OCI-LY1 (cell line): ENCODE data around the gene SEMA3C.
"Not testable (repeated sequence)": the region's sequence is repeated elsewhere in the genome, so short reads cannot be mapped to it uniquely, and the experiment has no call there.

ENCODE experiments used
- H2AFZ ChIP-seq: fragments of 200-600 bp; sonication (generic), shearing (Covaris generic); 2 replicates; pipeline ENCODE4 v1.6.0; 2014; ENCODE audit warnings: antibody characterized with exemption, mild to moderate bottlenecking, low read length
- H3F3A ChIP-seq: fragments of 200-600 bp; sonication (generic), shearing (Covaris generic); 2 replicates; pipeline ENCODE4 v1.6.0; 2014; ENCODE audit warnings: mild to moderate bottlenecking, antibody characterized with exemption, low read length, moderate library complexity; ENCODE audit not compliant: insufficient read depth
- H3K27ac ChIP-seq: fragments of 200-600 bp; sonication (generic); 2 replicates; pipeline ENCODE4 v1.5.1; 2014; ENCODE audit warnings: low read length, mixed run types, mild to moderate bottlenecking, low read depth; ENCODE audit not compliant: poor library complexity, severe bottlenecking
- H3K27me3 ChIP-seq: fragments of 200-600 bp; sonication (generic); 2 replicates; pipeline ENCODE4 v1.6.0; 2014; ENCODE audit warnings: antibody characterized with exemption, mild to moderate bottlenecking, low read length, moderate library complexity; ENCODE audit not compliant: insufficient read depth
- H3K36me3 ChIP-seq: fragments of 200-600 bp; sonication (generic); 2 replicates; pipeline ENCODE4 v1.6.1; 2014; ENCODE audit warnings: mild to moderate bottlenecking, antibody characterized with exemption, low read length, moderate library complexity, mixed read lengths; ENCODE audit not compliant: insufficient read depth
- H3K4me1 ChIP-seq: fragments of 200-600 bp; sonication (generic); 2 replicates; pipeline ENCODE4 v1.5.1; 2014; ENCODE audit warnings: mild to moderate bottlenecking, low read length, moderate library complexity; ENCODE audit not compliant: insufficient read depth, severe bottlenecking
- H3K4me2 ChIP-seq: fragments of 200-600 bp; sonication (generic), shearing (Covaris generic); 2 replicates; pipeline ENCODE4 v1.6.1; 2014; ENCODE audit warnings: low read length
- H3K4me3 ChIP-seq: fragments of 200-600 bp; sonication (generic); 2 replicates; pipeline ENCODE4 v1.5.1; 2014; ENCODE audit warnings: low read length, low read depth, mild to moderate bottlenecking, mixed read lengths; ENCODE audit not compliant: poor library complexity, severe bottlenecking
- H3K79me2 ChIP-seq: fragments of 200-600 bp; shearing (Covaris generic); 2 replicates; pipeline ENCODE4 v1.6.1; 2016; ENCODE audit warnings: mixed run types, low read length, mixed read lengths; ENCODE audit not compliant: insufficient read depth
- H3K9ac ChIP-seq: fragments of 200-600 bp; sonication (generic), shearing (Covaris generic); 2 replicates; pipeline ENCODE4 v1.6.1; 2014; ENCODE audit warnings: mild to moderate bottlenecking, low read length, mixed read lengths
- H3K9me2 ChIP-seq: fragments of 200-600 bp; sonication (generic), shearing (Covaris generic); 2 replicates; pipeline ENCODE4 v1.6.1; 2014; ENCODE audit warnings: low read depth, mild to moderate bottlenecking, low read length, mixed read lengths
- H3K9me3 ChIP-seq: fragments of 200-600 bp; shearing (Covaris generic); 2 replicates; pipeline ENCODE4 v1.6.1; 2014; ENCODE audit warnings: low read length, mixed read lengths
- H4K20me1 ChIP-seq: fragments of 200-600 bp; sonication (generic), shearing (Covaris generic); 2 replicates; pipeline ENCODE4 v1.6.0; 2016; ENCODE audit warnings: mild to moderate bottlenecking, low read length; ENCODE audit not compliant: insufficient read depth
- EZH2 ChIP-seq: fragments of 200-600 bp; sonication (generic), shearing (Covaris generic); IDR thresholded peaks from 2 replicates; pipeline ENCODE4 v1.8.0; 2017; ENCODE audit warnings: borderline replicate concordance, mixed run types, mild to moderate bottlenecking, antibody characterized with exemption, low read length, moderate library complexity, mixed read lengths
- TF ChIP-seq, protein P1 (sequence below): fragments of 200-600 bp; sonication (generic), shearing (Covaris generic); IDR thresholded peaks from 2 replicates; pipeline ENCODE4 v1.5.1; 2017; ENCODE audit warnings: mild to moderate bottlenecking, antibody characterized with exemption, low read length, moderate library complexity, mixed read lengths

The SEMA3C gene

DNA sequence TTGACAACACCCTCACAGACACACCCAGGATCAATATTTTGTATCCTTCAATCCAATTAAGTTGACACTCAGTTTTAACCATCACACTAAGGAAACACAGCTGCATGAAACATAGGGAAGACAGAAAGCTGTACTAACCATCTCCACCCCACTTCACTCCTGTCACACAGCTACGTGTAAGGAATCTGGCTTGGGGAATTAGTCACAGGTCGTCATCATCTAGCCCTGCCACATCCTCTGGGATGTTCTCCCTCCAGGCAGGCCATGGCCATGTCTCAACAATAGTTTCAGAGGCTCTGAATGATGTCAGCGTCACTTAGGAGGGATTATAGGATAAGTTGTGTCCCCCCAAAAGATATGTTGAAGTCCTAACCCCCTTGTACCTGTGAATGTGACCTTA is 10.8 kb upstream of the SEMA3C start:
- no peak for TF ChIP-seq EZH2
- TF ChIP-seq, protein P1, sequence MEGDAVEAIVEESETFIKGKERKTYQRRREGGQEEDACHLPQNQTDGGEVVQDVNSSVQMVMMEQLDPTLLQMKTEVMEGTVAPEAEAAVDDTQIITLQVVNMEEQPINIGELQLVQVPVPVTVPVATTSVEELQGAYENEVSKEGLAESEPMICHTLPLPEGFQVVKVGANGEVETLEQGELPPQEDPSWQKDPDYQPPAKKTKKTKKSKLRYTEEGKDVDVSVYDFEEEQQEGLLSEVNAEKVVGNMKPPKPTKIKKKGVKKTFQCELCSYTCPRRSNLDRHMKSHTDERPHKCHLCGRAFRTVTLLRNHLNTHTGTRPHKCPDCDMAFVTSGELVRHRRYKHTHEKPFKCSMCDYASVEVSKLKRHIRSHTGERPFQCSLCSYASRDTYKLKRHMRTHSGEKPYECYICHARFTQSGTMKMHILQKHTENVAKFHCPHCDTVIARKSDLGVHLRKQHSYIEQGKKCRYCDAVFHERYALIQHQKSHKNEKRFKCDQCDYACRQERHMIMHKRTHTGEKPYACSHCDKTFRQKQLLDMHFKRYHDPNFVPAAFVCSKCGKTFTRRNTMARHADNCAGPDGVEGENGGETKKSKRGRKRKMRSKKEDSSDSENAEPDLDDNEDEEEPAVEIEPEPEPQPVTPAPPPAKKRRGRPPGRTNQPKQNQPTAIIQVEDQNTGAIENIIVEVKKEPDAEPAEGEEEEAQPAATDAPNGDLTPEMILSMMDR, result no peak
- no peak overlapping the region for H3K27ac ChIP-seq
- no peaks in the 10 kb centered on the region for H3K27me3 ChIP-seq
- H3K4me1 ChIP-seq, result no peaks in the 10 kb centered on the region
- H3K9me2 ChIP-seq, result peaks cover 5% of the 10 kb centered on the region; the same call in 1 of the 2 replicates
- H3F3A ChIP-seq, result no peaks in the 10 kb centered on the region
- no peak overlapping the region for H3K9ac ChIP-seq
- H3K9me3 ChIP-seq, result no peaks in the 10 kb centered on the region
- H2AFZ ChIP-seq, result no peak overlapping the region
- no peaks in the 10 kb centered on the region for H4K20me1 ChIP-seq
- no peaks in the 10 kb centered on the region for H3K79me2 ChIP-seq
- no peaks in the 10 kb centered on the region for H3K36me3 ChIP-seq
- H3K4me3 ChIP-seq, result no peak overlapping the region
- no peak overlapping the region for H3K4me2 ChIP-seq

DNA sequence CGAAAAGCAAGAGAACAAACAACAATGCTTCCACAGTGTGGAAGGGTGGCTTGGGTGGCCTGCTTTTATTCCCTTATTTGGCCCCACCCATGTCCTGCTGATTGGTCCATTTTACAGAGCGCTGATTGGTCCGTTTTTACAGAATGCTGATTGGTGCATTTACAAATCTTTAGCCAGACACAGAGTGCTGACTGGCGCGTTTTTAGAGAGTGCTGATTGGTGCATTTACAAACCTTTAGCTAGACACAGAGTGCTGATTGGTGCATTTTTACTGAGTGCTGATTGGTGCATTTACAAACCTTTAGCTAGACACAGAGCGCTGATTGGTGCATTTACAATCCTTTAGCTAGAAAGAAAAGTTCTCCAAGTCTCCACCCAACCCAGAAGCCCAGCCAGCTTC is 8.1 kb upstream of the SEMA3C start:
- H3K4me3 ChIP-seq, H4K20me1 ChIP-seq, H3K27ac ChIP-seq, H3K36me3 ChIP-seq, H3K79me2 ChIP-seq, H3F3A ChIP-seq, H3K27me3 ChIP-seq, H2AFZ ChIP-seq, H3K9me3 ChIP-seq, H3K4me1 ChIP-seq, H3K9me2 ChIP-seq, H3K4me2 ChIP-seq, H3K9ac ChIP-seq: not testable (repeated sequence)

DNA sequence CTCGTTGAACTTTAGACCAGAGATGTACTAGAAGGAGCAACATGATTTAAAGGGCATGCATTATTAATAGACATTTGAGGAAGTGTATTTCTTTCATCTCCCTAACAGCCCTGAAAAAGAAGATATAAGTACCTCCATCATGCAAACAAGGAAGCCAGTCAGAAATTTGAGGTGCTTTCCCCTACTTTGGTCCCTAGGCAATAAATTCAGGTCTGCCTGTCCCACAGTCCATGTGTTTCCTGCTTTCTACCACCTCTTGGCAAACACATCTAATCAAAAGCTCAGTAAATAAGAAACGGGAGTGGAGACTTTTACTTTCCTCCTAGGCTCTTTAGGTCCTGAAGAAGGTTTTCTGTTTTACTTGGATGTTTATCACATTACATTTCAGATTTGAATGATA is 5.2 kb upstream of the SEMA3C start:
- Histone ChIP-seq H3K27ac (no peak overlapping the region), H3K36me3 (no peaks in the 10 kb centered on the region), H3K79me2 (no peaks in the 10 kb centered on the region), H3K9me2 (peaks cover 5% of the 10 kb centered on the region; the same call in 1 of the 2 replicates), H3K9me3 (no peaks in the 10 kb centered on the region), H3K9ac (no peak overlapping the region), H3F3A (no peaks in the 10 kb centered on the region), H3K4me2 (no peak overlapping the region), H2AFZ (no peak overlapping the region), H3K4me3 (no peak overlapping the region), H3K27me3 (0 out of 2 replicates have a peak, but pooled peaks cover 3% of the 10 kb centered on the region), H3K4me1 (no peaks in the 10 kb centered on the region), H4K20me1 (no peaks in the 10 kb centered on the region)
- no peak for TF ChIP-seq EZH2
- TF ChIP-seq, protein P1, result no peak

- TF ChIP-seq, protein P1, result no peak
- Histone ChIP-seq H3K4me2 (no peak overlapping the region), H2AFZ (no peak overlapping the region), H4K20me1 (no peaks in the 10 kb centered on the region), H3K27ac (no peak overlapping the region), H3K79me2 (no peaks in the 10 kb centered on the region), H3K4me3 (no peak overlapping the region), H3K9me3 (no peaks in the 10 kb centered on the region), H3F3A (no peaks in the 10 kb centered on the region), H3K27me3 (0 out of 2 replicates have a peak, but pooled peaks cover 3% of the 10 kb centered on the region), H3K4me1 (no peaks in the 10 kb centered on the region), H3K9ac (no peak overlapping the region), H3K9me2 (0 out of 2 replicates have a peak, but pooled peaks cover under 1% of the 10 kb centered on the region), H3K36me3 (no peaks in the 10 kb centered on the region)
Measured at GRCh38 chr7:80923211-80923612, 4.4 kb upstream of the SEMA3C start.
